Lower leg skin (tissue), 3 donors: ENCODE data around the gene MRPL12.

Source experiments
- POLR2A ChIP-seq, 2 donors: fragments of 450-650 bp; IDR thresholded peaks; one replicate each; pipeline ENCODE4 v1.6.1; 2016 to 2017; ENCODE audit warnings: antibody characterized with exemption in 2 of 2, mild to moderate bottlenecking in 1 of 2, moderate library complexity in 1 of 2
- TF ChIP-seq, protein P1 (sequence below), 3 donors: fragments of 450-650 bp; IDR thresholded peaks; one replicate each; pipeline ENCODE4 v1.5.1; 2016; ENCODE audit warnings: antibody characterized with exemption in 3 of 3, mild to moderate bottlenecking in 3 of 3, moderate library complexity in 2 of 3

DNA sequence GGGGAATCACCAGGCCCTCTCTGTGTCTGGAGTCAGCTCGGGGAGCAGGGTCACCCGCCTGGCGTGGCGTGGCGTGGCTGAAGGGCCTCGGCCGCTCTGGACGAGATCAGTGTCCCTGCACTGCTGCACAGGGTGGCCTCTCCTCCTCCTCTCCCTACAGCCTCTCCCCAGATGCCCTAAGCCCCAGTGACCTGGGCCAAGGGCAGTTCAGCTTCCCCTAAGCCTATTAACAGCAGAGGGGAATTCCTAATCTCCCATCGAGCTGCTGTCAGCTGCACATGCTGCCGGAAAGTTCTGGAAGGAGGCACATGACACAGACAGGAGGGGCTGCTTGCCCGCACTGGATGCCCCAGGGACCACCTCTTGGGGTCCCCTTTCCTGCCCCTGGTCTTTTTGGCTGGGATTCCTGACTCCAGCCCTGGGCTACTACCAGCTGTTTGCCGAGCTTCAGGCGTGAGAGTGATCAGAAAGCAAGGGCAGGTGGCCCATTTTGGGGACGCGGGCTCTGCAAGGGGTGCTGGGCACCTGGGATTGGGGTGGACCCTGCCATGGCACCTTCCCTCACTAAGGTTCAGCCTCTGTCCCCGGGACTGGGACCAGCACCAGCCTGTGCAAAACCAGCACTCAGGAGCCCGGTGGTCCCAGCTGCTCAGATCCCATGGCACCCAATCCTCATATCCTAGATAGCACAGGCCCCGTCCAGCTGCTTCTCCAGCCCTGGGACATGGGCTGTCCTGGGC is 47.6 kb upstream of the MRPL12 start:
- TF ChIP-seq, protein P1, sequence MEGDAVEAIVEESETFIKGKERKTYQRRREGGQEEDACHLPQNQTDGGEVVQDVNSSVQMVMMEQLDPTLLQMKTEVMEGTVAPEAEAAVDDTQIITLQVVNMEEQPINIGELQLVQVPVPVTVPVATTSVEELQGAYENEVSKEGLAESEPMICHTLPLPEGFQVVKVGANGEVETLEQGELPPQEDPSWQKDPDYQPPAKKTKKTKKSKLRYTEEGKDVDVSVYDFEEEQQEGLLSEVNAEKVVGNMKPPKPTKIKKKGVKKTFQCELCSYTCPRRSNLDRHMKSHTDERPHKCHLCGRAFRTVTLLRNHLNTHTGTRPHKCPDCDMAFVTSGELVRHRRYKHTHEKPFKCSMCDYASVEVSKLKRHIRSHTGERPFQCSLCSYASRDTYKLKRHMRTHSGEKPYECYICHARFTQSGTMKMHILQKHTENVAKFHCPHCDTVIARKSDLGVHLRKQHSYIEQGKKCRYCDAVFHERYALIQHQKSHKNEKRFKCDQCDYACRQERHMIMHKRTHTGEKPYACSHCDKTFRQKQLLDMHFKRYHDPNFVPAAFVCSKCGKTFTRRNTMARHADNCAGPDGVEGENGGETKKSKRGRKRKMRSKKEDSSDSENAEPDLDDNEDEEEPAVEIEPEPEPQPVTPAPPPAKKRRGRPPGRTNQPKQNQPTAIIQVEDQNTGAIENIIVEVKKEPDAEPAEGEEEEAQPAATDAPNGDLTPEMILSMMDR (IDR thresholded peaks at IDR 0.05) = no peak
- no peak for TF ChIP-seq POLR2A (IDR thresholded peaks at IDR 0.05)
